Umbilical cord (tissue), 2 donors: ENCODE measurements around the gene LARGE1. TPM values are rescaled to one million over a fixed set of nuclear protein-coding genes. Genes with fewer than 3 reads are reported as not detected.
A peak's percentile ranks its signal among the peaks of the same experiment; 100 is the strongest.

Source experiments
- DNase-seq: peaks from one replicate; pipeline ENCODE4 v3.0.0-alpha.2; 2015; ENCODE audit warnings: low spot score
- total RNA-seq: library from RNA; depleted of rRNA; stranded (reverse); fragments of >200 nt; gene quantifications from one replicate; pipeline ENCODE4 v1.2.3, GENCODE V29; 2014; ENCODE audit warnings: low replicate concordance; ENCODE audit not compliant: insufficient read depth

Gene LARGE1
- total RNA-seq, 1 donor from 2014 or later, result 32.5 TPM

DNA sequence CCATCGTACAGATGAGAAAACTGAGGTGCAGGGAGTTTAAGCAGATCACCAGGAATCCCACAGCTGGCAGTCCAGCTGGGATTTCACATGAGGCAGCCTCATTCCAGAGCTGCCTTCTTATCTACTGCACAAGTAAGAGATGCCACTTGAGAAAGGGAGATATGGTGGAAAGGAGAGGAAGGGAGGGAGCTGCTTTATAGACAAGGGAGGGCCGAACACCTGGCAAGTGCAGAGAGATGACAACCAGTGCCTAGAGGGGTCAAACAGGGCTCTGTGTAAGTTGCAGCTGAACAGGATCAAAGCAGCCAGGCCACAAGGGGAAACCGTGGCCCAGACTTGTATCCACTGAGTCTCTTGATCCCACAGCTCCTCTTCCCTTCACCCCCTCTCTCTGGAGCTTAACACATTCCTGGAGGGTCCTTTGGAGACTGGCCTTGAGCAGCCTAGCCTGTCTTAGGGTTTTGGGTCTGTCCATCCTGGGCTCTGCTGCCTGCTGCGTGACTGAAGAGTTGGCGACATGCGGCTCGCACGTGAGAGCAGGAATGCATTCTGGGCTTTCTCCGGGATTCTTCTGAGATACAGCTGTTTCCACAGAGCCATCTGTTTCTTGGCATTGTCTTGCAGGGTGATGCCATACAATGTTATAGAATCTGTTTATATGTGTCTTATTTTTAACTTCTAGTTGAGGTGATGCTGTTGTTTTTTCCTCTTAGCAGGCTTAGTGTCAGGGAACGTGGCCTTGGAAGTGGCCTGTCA lies 593.6 kb downstream of the LARGE1 start:
- no peak for DNase-seq

DNA sequence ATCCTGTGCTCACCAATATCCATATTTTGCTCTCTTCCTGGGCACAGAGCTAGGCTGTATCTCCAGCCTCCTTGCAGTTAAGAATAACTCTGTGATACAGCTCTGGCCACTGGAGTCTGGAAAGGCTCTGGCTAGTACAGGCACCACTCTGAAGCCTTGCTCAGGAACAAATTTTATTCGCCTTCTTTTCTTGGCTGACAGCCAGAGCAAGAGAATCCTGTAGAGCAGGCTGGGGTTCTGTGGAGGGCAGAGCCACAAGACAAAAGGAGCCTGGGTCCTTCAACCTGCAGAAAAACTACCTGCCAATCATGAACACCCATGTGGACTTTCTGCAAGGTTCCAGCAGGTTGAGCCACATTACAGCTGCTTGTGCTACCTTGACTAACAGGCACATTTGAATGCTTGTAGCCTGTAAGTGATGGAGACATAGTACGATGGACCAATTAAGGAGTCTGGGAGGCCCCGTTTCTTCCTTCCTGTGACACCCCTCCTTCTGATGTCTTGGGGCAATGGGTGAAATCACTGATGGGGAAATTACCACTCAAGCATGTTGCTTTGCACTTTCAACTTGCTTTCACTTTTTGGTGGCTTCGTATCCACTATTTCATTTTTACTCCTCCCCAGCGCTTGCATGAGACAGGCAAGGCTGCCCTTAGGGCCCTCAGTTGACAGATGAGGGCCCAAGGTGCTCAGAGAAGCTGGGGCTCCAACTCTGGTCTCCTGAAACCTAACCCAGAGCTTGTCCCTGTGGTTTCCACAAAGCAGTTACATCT lies 594.9 kb downstream of the LARGE1 start:
- DNase-seq, result peak; percentile 2

DNA sequence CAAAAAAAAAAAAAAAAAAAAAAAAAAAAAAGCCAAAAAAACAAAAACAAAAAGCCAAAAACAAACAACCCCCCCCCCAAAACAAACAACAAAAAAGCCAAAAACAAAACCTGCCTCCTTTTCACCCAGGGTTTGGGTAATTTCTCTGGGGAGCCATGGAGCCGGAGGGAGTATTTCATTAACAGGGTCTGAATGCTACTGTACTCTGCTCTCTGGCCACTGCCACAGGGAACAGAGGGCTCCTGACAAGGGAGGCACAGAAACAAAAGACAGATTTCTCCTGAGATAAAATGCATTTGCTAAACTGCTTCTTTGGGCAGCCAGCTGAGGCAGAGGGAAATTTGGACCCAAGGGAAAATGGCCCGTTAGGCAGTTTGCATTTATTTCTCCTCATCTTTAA lies 596.0 kb downstream of the LARGE1 start:
- DNase-seq, result no peak

DNA sequence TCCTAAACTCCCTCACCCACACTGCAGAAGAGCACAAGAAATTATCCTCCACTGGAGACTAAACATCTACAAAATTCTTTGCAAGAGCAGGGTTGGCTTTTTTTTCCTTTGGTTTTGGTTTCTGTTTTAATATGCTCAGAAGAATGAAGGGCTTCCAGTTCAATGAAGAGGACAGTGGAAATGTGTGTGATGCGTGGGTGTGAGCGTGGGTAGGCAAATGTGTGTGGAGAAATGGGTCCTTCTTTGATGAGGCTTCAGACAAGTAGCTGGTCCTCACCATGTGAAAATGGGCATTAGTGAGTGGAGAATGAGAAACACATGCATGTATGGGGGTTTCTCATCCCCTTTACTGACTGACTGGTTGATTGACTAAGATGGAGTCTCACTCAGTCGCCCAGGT lies 598.8 kb downstream of the LARGE1 start:
- DNase-seq, result no peak

DNA sequence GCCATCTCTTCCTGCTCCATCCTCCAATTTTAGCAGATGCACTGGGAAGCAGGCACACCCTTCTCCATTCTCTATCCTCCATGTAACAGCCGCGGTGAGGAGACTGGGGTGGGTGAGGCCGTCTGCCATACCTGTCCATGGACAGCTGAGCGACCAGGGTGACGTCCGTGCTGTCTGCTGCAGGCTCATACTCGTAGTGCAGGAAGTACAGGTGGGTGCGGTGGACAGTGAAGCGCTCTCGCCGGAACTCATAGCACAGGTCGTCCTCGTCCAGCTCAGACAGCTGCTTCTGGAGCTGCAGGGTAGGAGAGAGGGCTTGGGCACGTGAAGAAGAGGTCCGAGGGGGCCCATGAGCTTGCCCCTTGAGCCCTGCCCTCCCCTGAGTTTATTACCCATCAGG lies 604.3 kb downstream of the LARGE1 start:
- DNase-seq, result no peak

DNA sequence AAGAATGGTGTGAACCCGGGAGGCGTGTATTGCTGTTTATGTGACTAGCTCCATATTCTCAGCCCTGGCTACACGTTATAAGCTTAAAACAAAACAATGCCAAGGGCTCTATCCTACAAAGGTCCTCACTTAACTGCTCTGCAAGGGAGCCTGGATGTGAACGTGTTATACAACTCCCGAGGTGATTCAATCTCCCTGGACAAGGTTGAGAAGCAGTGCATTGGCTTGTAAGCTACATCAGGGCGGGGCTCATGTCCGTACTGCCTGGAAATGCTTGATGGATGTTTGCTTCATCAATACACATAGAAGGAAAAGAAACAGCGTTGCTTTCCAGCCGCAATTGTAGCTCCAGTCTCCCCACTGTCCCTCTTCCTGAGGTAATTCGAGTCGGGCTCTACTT lies 605.2 kb downstream of the LARGE1 start:
- DNase-seq, result no peak

DNA sequence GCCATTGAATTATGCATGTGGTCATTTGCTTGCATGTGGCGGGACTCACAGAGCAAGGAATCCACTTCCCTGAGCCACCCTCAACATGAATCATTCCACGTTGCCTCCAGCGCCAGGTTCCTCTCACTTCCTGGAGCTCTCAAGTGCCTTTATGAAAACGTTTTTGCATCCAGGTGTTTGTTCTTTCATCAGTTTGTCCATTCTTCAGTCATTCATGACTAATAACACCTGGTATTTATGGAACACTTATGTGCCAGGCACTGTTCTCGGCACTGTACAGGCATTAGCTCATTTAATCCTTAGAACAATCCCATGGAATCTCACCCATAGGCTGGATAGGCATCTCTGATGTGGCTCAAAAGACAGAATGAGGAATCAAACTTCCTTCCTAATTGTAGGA lies 606.0 kb downstream of the LARGE1 start:
- no peak for DNase-seq

DNA sequence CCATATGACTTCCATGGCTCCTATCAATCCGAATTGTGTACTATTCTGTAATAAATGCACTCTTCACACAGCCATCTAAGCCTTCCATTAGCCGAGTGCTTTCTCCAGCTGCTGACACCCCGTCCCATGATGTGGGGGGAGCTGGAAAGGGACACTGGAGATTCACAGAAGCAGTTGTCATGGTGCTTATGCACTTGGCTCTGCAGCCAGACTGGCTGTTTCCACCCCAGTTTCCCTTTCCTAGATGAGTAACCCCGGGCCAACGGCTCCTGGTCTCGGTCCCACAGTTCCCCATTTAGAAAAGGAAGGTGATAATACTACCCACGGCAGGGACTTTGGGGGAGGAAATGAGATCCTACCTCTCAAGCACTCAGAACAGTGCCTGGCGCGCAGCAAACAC lies 617.2 kb downstream of the LARGE1 start:
- no peak for DNase-seq

DNA sequence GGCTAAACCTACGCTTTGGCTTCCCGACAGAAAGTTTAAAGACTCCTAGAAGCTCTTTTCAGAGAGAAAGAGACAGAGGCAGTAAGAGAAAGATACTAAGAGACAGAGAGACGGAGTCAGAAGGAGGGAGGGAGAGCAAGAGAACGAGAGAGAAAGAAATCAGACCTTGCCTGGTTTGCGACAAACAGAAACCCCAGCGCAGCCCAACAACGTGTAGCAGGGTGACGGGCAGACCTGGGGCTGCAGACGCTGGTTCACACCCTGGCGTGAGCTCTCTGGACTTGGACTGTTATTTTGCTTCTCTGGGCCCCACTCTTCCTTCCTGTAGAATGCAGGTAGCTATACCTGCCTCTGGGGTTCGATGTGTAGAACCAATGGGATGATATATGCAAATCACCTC lies 617.7 kb downstream of the LARGE1 start:
- no peak for DNase-seq

DNA sequence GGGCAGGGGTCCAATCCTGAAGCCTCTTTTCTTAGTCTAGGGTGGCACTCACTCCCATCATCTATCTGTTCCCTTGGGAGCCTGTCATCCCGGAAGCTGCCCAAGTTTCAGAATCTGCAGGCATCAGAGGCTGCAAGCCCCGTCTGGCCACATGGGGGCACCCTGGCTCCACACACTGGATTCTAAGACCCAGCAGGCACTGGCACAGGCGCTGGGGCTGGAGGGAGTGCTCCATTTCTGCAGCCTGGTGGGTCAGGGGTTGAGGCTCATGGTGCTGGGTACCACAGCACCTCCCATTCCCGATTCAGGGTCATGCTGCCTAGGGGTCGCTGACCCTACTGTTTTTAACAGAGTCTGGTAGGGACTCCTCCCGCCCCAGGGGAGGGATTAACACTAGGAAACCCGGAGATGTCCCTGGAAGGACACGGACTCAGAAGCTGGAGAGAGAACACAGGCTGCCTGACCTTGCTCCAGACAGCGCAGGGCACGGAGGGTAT lies 618.2 kb downstream of the LARGE1 start:
- peak; percentile 76 for DNase-seq

DNA sequence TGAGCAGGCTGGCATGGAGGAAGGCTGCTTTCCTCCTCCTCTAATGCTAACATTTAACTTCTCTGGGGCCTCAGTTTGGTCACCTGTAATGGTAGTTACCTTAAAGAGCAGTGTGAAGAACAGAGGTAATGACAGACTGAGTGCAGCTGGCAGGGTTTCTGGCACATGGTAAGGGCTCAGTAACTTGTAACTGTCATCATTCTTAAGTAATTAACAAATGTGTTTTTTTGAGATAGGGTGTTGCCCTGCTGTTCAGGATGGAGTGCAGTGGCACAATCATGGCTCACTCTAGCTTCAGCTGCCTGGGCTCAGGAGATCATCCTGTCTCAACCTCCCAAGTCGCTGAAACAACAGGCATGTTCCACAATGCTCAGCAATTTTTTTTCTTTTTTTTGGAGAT lies 620.1 kb downstream of the LARGE1 start:
- no peak for DNase-seq

DNA sequence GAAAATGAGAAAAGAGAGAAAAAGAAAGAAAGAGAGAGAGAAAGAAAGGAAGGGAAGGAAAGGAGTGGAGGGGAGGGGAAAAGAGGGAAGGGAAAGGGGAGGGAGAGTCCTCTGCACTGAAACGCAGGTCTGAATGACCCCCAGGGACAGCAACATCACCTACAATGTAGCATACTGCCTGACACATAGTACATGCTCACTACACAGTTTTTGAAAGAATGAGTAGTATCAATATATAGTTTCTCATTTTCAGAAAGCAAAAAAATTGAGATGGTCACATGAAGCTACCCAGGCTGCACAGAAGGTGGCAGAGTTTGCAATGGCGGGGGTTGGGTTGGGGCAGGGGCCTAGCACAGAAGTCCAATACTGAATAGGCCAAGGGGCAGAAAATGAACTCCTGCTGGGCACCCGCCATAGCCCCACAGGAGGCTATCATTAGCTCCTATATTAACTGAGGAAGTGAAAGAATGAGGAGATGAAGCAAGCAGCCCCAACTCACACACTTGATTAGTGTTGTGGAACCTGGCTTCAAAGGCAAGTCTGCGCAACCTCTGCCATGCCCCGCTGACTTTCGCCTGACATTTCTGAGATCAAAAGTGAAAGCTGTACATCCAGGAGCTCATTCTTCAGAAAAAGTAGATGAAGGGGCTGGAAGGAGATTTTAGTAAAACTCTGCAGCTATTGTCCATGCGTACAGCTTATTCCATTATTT lies 620.9 kb downstream of the LARGE1 start:
- DNase-seq, result no peak

DNA sequence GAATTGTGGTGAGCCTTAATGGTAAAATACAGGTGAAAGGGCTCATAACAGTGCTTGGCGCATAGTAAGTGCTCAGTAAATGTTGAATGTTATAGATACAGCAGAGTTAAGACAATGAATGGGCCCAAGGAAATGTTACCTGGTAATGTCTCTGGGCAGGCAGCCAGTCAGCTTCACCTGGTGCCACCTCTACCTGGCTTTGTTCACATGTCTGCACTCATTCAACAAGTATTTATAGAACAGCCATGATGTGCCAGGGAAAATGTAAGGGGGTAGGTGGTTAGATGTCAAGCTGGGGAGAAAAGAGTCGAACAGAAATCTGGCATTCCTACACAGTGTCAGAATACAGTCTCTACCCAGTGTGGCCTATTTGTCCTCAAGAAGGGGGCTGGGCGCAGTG lies 623.3 kb downstream of the LARGE1 start:
- no peak for DNase-seq

DNA sequence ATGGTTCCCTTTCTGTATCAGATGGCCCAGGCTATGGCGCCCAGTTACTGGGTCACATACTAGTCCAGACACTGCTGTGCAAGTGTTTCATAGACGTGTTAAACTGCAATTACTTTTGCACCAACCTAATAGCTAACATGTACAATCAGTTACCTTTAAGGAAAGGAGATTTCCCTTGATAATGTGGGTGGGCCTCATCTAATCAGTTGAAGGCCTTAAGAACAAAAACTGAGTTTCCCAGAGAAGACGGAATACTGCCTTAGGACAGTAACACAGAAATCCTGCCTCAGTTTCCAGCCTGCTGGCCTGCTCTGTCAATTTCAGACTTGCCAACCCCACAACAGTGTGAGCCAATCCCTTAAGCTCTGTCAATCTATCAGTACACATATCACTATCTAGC lies 632.2 kb downstream of the LARGE1 start:
- no peak for DNase-seq

DNA sequence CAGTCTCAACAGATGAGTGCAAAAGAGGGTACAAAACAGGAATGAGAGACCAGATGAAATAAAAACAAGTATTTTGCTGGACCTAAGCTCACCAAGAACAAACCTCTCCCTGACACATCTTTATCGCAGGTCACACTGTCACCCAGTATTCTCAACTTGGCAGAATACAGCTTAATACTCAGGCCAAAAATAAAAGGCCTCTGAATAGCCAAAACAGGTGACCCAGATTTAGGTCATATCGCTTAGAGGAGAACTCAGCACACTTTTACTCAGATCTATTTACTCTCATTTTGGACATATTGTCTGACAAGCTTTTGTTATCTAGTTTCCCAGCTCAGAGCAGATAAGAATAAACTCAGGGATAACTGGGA lies 645.2 kb downstream of the LARGE1 start:
- DNase-seq, result no peak

DNA sequence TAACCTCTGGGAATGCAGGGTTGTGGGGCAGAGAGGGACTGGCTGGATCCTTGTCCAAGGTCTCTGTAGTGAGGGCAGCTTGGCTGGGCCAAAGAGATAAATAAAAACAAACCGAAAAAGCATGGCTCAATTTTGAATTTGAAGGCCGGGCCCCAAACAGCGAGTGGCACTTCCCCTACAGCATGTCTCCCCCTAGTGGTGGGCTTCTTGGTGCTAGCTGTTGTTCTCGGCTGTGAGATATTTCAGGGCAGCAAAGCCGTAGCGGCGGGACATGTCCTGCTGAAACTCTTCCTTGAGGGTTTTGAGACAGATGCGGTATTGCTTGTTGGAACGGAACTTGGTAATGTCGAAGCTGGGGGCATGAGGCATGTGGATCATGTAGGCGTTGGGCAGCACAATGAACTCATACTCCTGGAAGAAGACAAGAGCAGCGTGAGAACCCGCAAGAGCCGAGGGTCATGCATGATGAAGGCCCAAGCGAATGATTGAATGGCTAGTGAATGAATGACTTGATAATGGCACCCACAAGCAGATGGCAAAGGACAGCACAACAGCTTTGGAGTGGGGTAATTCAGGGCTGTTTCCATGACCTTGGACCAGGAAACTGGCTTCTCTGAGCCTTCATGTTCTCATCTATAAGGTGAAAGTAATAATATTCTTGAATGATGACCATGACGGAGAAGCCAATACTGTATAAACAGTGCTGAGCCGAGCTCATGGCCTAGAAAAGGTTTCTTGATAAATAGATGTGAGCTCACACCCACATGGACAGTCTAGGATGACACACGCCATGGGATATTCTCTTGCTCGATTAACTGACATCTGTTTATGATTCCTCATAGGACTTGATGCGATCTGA lies 645.8 kb downstream of the LARGE1 start:
- no peak for DNase-seq

DNA sequence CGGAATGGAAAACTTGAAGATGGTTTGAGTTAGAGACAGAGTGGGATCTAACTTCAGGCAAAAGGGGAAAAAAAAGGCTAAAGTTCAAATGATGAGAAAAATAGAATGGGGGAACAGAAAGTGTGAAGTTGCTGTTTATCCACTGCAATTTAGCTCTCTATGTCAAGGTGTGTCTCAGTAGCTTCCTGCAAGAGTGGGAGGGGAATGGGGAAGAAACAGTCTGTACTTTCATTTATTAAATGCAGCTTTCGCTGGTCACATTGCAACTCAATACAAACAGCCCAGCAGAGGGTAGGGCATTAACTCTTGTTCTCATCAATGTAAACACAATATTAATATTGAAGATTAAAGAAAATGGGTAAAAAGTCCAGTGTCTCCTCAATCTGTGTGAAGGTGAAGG lies 647.4 kb downstream of the LARGE1 start:
- no peak for DNase-seq

DNA sequence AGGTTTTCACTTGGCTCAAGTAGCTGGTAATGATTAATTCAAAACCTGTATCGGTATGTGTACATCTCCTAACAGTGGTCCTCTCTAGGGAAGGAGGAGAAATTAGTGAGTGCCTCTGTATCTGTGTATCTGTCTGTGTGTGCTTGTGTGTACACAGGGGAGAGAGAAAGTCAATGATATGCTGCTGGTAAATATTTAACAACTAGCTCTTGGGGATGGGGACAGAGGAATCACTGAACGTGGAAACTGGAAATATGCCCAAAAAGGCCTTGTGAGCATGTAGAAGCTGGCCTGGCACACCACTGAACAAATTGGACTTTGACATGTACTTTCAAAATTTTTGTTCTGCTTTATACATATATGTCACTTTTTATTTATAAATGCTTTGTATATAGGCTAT lies 648.1 kb downstream of the LARGE1 start:
- no peak for DNase-seq

DNA sequence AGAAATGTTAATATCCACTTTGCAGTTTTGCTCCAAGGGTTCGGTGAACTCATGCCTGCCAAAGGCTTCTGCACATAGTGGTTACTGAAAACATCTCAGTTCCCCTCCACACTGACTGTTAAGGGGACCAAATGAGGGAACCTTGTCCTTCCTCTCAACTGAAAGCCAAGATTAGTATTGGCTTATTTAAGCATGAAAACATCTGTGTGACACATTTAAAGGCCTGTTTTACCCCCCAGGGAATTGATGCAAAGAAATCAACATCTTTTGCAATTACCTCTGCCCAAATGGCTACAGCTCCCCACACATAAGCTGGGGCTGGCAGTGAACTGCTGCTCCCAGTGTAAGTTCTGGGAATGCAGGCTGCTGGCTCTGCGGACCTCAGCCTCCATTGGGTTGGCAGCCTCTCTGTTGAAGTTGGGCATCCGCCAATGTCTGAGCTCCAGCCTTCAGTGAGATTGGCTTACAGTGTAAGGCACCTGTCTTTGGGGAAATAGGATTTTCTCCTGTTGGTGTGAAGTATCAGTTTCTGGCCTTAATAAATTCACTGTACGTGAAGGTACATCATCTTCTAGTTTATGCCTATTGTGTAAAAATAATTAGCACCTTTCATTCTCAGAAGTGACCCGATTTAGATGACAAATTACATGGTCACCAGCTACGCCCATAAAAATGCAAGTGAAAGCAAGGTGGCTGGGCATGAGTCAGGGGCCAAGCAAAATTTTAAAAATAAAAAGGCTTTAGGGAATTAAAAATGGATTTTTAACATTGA lies 648.7 kb downstream of the LARGE1 start:
- no peak for DNase-seq

DNA sequence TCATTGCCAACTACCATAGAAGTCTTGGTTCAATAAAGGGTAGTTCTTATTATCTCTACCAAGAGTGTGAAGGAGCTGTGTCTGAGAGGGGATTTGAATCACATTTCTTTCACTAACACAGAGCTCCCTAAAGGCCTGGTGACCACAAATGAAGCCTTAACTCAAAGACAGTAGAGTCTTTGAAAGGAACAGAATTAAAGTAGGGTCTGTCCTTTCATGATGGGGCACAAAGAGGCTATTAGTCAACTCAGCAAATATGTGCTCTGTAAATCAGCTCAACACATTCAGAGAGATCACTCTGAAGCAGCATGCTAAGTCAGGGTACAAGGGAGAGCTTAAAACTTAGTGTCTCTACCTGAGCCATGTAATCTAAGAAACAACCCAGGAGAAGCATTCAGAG lies 649.7 kb downstream of the LARGE1 start:
- DNase-seq, result no peak

DNA sequence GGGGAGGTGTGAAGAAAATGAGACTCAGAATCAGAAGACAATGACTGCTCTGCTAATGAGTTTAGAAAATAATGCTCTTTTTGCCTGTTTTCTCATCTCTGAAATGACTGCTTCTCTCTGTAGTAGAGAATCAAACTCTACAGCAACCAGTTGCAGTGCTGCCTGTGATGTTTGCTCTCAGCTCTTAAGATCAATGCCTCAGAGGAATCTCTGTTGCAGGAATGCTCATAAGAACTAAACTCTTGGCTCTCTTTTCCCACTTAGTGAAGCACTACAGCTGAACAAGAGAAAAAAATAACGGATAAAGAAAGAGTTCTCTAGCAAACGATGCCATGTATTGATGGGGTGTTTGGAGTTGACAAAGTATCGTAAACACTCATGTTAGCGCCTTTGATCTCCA lies 658.6 kb downstream of the LARGE1 start:
- no peak for DNase-seq
